Adrenal gland (tissue), 5 donors: Measurements from ENCODE around the gene FAF1.

Source experiments
- CTCF ChIP-seq, 6 experiments: fragments of 450-650 bp in 4 of 6; fragments of 200-600 bp in 2 of 6; sonication (generic) in 1 of 6; IDR thresholded peaks; 1 replicate in 5 of 6; 2 replicates in 1 of 6; pipeline versions ENCODE4 v1.5.1 to v1.8.0; 2016 to 2021; ENCODE audit warnings: antibody characterized with exemption in 6 of 6, mild to moderate bottlenecking in 2 of 6, moderate library complexity in 1 of 6
- POLR2A ChIP-seq, 2 donors: fragments of 450-650 bp; IDR thresholded peaks; one replicate each; pipeline ENCODE4 v1.6.1; 2017; ENCODE audit warnings: antibody characterized with exemption in 2 of 2, mild to moderate bottlenecking in 2 of 2, moderate library complexity in 1 of 2
- donor health status: DM: no; HTN: no; CAD: no.

- TF ChIP-seq CTCF (IDR thresholded peaks at IDR 0.05) = no peak
- no peak for TF ChIP-seq POLR2A (IDR thresholded peaks at IDR 0.05)
These were observed 130.8 kb downstream of the FAF1 start for GRCh38 chr1:50829014-50829958.
